AG10803 (cell line): ENCODE measurements around the gene NFATC1.

Experiments
- DNase-seq: peaks from one replicate; pipeline ENCODE4 v3.0.0; 2010; ENCODE audit warnings: low read depth
- H3K4me3 ChIP-seq: 2 replicates; pipeline ENCODE4 v1.5.1; 2011; ENCODE audit warnings: mild to moderate bottlenecking, low read length, control low read depth
- CTCF ChIP-seq: conservative IDR thresholded peaks from 2 replicates; pipeline ENCODE4 v1.5.1; 2011; ENCODE audit warnings: mild to moderate bottlenecking, low read length, control low read depth, inconsistent platforms

NFATC1 gene

GRCh38 chr18:79367480-79367879, 28.2 kb upstream of the NFATC1 start:
- TF ChIP-seq CTCF = no peak
- DNase-seq = no peak
- H3K4me3 ChIP-seq = no peak overlapping the region

DNA sequence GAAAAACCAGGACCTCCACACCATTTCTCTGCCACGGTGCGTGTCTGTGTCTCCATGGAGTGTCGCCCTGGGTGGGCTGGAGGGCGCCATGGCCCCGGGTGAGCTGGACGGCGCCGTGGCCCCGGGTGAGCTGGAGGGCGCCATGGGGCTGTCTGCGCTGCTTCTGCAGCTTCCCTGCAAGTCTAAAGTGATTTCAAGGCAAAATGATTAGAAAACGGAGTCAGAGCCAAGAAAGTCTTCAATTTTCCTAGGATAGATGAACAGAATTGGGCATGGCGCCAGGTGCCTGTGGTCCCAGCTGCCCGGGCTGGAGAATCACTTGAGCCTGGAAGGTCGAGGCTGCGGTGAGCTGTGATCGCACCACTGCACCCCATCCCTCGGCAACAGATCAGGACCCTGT, 27.7 kb upstream of the NFATC1 start:
- no peak for TF ChIP-seq CTCF
- no peak overlapping the region for H3K4me3 ChIP-seq
- DNase-seq = no peak

- TF ChIP-seq CTCF = no peak
- no peak for DNase-seq
- no peak overlapping the region for H3K4me3 ChIP-seq
Observed at GRCh38 chr18:79368681-79369080, 27.0 kb upstream of the NFATC1 start.

GRCh38 chr18:79371561-79372121, 24.1 kb upstream of the NFATC1 start:
- no peak overlapping the region for H3K4me3 ChIP-seq
- DNase-seq = no peak
- TF ChIP-seq CTCF = no peak

DNA sequence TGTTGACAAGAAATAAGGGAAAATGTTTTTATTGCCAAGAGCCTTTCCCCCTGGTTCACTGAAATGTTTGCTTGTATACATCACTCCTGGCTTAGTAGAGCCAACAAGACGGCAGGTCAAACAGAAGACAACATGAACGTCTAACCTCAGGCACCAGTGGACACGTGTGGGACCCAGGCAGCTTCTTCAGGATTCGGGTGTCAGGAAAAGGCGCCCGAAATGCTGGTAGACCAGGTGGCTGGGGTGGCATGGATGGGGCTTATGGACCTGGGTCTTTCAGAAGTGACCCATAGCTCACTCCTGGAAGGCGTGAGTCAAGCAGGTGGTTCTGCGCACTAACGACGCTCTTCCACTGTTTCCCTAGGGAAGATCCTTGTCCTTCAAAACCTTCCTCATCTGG, 23.3 kb upstream of the NFATC1 start:
- H3K4me3 ChIP-seq = no peak overlapping the region
- DNase-seq = no peak
- TF ChIP-seq CTCF = no peak

GRCh38 chr18:79372991-79373390, 22.7 kb upstream of the NFATC1 start:
- no peak for DNase-seq
- TF ChIP-seq CTCF = no peak
- no peak overlapping the region for H3K4me3 ChIP-seq

DNA sequence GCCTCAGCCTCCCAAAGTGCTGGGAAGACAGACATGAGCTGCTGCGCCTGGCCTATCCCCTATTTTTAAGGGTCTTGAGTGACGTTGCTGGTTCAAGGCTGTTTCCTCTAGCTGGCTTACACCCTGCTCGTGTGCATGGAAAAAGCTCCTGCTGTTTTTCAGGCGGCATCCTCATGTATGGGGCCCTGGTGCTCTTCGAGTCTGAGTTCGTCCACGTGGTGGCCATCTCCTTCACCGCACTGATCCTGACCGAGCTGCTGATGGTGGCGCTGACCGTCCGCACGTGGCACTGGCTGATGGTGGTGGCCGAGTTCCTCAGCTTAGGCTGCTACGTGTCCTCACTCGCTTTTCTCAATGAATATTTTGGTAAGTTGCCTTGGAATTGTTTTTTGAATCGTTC, 22.0 kb upstream of the NFATC1 start:
- no peak for TF ChIP-seq CTCF
- no peak for DNase-seq
- no peak overlapping the region for H3K4me3 ChIP-seq
